HS-5 (cell line): ENCODE results near the gene MAFG.

Experiments
- DNase-seq: peaks from one replicate; pipeline ENCODE4 v3.0.0-alpha.2; 2012; ENCODE audit warnings: low read depth

The MAFG gene

DNA sequence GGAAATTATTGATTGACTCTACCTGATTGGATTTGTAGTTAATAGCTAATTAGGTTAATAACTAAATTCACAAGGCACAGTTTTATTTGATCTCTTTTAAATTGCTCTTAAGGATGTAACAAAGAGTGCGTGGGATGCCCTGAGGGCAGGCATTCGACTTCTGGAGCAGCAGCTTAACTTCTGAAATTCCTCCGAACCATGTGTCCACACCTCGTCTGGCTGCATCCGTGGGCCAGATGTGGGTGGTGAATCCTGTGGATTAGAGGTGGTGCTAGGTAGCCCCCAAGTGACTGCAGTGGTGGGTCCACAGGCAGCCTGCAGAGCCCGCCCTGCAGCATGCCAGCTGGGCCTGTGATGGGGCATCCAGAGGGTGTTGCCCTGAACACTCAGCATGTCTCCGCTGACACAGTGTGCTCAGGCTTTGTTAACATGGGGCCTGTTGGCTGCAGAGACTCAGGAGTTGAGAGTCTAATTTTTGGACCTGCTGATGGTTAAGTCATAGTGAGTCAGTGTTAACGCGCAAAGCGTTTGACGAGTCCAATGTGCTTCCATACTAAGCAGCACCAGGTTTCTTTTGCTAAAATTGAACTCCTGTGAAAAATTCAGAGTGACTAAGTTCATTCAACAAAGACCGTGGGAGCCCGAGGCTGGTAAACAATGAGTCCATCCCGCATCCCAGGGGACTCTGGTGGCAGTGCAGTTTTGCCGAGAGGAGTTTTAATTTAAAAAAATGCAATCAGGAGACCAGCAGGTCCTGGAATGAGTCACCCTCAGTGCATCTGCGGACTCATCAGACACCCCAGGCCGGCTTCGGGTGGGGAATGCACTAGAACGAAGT is 29.3 kb downstream of the MAFG start:
- DNase-seq: peak; percentile 98

- no peak for DNase-seq
Measured at GRCh38 chr17:81895400-81895799, 32.1 kb downstream of the MAFG start.

GRCh38 chr17:81891303-81891552 is 36.3 kb downstream of the MAFG start:
- no peak for DNase-seq

DNA sequence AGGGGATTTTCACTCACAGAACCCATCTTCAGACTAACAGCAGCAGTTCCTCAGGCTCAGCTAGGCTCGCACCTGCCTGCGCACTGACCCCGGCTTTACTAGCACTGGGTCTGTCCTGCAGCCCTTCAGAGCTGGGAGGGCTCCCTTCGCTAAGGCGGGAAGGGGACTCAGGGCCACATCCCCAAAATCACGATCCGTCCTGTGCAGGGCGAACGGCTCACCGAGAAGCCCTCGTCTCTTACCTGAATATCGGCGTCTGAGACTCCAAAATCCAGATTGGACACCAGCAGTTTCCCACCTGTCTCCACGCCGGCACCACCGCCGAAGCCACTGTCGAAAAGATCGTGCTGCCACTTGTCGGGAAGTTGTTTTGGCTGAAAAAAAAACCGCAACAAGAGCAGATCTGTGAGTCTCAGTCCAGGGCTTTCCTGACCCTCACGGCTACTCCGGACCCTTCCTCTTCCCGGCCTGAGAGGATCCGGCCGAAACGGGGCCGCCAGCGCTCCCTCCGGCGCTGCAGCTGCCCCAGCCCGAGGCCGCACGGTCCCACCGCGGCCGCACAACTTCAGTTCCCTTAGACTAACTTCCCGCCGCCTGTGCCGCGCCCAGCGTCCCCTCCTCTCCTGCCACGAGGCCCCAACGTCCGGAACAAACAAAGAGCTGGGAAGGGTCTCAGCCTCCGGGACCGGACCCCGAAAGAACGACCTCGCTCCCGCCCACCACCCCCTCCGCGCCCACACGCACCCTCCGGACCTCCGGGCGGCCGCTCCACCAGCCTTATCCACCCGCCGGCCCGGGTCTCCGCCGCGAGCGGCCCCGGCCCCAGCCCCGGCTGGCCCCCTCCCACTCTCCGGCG is 36.9 kb downstream of the MAFG start:
- no peak for DNase-seq

- no peak for DNase-seq
Measured at GRCh38 chr17:81889602-81890001, 37.9 kb downstream of the MAFG start.

GRCh38 chr17:81888988-81889595 is 38.4 kb downstream of the MAFG start:
- no peak for DNase-seq

DNA sequence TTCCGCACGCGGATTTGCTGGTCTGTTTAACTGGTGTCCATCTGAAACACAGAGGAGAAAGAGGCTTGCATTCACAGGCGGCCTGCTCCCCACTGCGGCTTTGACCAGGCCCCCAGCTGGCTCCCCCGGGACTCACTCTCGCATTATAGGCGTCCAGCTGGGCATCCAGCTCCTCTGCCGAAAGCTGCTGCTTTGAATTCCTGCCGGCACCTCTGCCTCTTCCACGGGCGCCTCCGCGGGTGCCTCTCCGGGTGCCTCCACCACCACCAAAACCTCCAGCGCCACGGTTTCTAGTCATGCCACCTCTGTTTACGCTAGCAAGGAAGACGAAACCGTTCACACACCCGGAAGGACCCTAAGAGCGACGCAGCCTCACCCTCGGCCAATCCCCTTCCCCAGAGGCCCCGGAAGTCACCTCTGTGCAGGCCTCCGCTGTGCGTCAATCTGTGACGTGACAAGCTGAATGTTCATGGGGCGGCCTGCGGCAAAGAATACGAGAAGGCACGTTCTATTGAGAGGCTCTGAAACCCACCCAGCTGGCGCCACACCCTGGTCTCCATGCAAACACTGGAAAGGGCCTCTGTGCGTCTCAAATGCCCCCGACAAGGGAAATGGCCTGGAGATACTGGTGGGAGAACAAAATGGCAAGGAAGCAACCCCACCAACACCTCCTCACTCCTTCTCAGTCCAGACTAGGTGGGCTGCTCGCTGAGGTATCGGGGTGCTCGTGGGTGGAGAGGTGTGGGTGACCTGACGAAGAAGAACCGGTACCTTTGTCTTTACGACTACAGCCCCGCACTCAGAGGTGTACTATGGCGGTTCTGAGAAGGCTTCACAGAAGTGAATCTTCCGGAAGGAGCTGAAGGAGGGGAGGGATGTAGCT is 39.2 kb downstream of the MAFG start:
- no peak for DNase-seq

- DNase-seq: no peak
Measured at GRCh38 chr17:81885869-81886548, 41.5 kb downstream of the MAFG start.

- DNase-seq: no peak
Measured at GRCh38 chr17:81885454-81885853, 42.1 kb downstream of the MAFG start.

- DNase-seq: no peak
Measured at GRCh38 chr17:81884968-81885367, 42.6 kb downstream of the MAFG start.

DNA sequence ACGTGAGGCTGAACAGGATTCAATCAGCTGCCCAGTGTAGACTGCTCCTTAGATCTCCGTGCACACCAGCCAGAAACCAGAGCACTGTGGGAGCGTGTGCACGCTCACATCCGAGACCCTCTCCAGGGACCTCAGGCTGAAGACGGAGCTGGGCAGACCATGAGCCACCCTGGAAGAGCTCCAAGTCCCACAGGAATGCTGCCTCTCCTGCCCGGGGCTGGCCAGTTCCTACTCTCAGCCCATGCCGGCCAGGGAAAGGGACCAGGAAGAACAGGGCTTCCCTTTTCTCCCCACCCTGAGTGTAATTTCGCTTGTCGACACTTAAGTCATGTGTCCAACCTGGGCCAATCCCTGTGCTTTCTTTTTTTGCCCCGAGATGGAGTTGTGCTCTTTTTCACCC is 43.0 kb downstream of the MAFG start:
- no peak for DNase-seq

GRCh38 chr17:81879121-81879520 is 48.4 kb downstream of the MAFG start:
- DNase-seq: no peak

- DNase-seq: no peak
Measured at GRCh38 chr17:81878294-81878693, 49.2 kb downstream of the MAFG start.

DNA sequence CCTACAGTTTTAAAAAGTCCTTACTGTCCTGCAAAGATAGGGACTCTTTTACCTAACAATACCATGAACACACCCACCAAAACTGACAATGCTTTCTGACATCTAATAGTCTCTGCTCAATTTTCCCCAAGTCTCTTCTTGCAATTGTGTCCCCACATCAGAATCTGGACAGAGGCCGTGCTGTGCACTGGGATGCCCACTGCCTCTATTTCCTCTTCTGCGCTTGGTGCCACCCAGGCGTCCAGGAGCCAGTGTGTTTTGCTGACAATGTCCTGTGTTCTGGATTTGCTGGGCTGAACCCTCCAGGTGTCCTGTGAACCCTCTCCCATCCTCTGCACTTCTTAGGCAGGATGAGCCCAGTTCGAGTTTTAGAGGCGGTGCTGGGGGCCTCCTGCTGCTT is 50.0 kb downstream of the MAFG start:
- no peak for DNase-seq

DNA sequence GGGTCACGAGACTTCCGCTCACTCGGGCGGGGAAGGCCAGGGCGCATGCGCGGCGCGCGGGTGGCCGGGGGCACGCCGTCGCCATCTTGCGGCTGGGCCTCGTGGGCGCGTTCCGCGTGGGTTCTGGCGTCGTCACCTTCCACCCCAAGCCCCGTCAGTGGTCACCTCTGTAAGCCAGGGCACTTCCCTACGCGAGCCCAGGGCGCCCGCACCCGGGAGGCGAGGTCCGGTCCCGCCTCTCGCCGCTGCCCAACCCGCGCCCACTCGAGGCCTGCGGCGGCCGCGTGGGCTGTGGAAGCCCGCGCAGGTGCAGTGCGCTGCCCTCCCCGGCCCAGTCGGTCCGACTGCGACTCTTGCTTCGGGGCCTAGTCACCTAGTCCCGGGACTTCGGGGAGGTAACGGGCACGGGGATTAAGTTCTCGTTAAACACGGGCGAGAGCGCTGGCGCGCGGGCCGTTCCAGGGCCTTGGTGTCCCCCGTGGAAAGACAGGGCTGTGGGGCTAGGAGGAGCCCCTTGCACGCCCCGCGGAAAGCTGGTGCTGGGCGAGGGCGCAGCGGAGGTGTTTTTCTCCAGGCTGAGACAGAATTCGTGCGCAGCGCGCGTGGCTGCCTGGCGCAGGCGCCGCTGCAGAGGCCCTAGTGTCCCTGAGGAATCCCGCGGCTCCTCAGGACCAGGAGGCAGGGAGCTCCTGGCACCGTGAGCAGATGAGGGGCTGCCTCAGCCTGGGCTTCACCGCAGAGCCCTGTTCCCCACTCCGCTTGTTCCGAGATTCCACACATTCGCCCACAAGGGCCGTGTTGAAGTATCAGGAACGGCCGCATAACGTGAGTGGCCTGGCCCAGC is 55.9 kb downstream of the MAFG start:
- no peak for DNase-seq

DNA sequence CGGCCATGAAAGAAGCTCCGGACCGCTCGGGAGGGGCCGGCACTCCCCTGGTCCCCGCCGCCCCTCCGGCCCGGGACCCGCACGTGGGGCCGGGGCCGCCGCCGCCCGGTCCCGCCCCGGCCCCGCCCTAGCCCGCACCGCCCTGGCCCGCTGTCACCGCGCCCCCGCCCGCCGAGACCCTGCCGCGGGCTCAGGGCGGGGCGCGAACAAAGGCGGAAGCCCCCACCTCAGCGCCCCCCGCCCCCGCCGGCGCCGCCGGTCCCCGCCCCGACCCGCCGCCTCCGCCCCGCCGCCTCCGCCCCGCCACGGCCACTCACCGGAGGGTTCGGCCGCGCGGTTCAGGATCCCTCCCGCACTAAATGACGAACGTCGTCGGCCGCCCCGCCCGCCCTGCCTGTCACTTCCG is 56.6 kb downstream of the MAFG start, which contains the start of gene ARHGDIA:
Gene ARHGDIA, minus strand, starts transcription at position 357 of the 406 bp plus-strand sequence. CDS start 1,407 bp downstream, outside the sequence.
- DNase-seq: no peak

- DNase-seq: no peak
Measured at GRCh38 chr17:81870131-81870980, 57.2 kb downstream of the MAFG start.

DNA sequence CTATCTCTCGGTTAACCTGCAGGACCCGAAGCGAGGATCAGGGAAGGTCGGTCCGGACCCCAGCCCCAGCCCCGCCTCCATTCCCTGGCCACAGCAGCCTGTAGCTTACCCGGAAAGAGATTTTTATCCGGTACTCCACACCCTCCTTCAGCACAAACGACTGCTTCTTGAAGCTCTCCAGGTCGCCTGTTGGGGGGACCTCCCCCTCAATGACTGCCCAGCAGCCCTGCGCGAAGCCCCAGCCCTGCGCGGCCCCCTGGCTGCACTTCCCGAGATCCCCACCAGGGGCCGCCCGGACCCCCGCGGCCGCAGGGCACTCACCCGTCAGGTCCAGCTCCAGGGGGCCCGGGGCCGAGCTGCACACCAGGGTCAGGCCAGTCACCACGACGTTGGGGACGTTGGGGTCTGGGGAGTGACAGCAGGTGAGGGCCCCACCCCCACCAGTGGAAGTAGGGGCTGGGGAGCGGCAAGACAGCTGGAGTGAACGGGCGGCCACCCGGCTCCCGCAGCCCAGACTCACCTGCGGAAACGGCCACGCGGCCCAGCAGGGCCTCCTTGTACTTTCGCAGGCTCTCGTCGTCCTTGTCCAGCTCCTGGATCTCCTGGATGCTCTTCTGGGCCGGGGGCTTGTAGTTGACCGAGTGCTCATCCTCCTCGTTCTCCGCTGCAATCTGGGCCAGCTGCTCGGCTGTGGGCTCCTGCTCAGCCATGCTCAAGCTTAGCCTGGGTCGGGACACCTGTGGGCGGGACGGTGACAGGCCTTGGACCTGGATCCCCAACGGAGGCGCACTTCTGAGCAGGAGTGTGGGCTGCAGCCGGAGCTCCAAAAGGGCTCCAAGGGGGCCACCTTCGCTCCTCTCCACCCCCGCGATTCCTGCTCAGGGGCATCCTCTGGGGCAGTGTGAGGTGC is 58.1 kb downstream of the MAFG start:
- no peak for DNase-seq
